G401.6 (cell line): Measurements from ENCODE around the gene TELO2.
"Not testable (repeated sequence)": the region's sequence is repeated elsewhere in the genome, so short reads cannot be mapped to it uniquely, and the experiment has no call there.

Experiments
- FAIRE-seq: peaks from 2 replicates; lab custom pipeline; 2012; peaks lifted over from hg19 to GRCh38; lab: Jason Lieb, UNC

TELO2 gene

DNA sequence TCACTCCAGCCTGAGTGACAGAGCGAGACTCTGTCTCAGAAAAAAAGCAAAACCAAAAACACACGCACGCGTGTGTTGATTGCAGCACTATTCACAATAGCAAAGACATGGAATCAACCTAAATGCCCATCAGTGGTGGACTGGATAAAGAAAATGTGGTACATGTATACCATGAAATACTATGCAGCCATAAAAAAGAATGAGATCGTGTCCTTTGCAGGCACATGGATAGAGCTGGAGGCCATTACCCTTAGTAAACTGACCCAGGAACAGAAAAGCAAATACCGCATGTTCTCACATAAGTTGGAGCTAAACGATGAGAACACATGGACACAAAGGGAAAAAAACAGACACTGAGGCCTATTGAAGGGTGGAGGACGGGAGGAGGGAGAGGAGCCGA, 14.2 kb upstream of the TELO2 start:
- not testable (repeated sequence) for FAIRE-seq

DNA sequence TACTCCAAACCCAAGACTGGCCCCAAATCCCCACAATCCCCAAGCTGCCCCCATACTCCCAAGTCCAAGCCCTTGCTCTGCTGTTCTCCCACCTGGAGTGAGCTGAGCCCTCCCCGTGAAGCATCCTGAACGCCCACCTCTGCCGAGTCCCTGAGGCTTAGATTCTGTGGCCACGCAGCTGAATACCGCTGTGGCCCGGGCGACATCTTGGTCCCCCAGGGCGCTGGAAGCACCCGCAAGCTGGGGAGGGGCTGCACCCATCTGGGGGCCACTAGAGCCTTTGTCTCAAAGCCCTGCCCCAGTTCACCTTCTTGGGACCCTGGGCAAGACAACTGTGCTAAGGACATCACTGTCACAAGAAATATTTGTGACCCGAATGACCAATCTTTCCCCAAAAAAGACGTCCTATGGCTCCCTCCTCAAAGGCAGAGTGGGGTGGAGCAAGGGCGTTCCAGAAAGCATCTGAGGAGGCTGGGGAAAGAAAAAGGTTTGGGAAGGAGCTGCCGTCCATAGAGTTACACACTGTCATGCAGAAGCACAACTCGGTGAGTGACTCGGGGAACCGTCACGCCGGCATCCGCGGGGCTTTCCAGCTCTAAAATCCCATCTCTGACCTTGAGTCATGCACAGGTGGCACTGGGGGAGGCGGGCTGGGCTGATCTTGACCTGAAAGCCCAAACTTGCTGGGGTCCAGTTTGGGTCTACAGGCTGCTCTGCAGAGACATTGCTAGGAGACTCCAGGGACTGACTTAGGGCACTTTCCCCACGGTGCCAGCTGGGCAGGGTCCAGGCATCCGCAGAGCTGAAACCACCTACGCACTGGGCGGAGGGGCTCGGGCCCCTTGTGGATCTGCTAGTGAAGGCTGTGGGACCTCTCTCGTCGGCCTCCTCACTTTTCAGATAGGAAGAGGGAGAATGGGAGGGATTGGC, 11.0 kb upstream of the TELO2 start:
- no peak for FAIRE-seq

DNA sequence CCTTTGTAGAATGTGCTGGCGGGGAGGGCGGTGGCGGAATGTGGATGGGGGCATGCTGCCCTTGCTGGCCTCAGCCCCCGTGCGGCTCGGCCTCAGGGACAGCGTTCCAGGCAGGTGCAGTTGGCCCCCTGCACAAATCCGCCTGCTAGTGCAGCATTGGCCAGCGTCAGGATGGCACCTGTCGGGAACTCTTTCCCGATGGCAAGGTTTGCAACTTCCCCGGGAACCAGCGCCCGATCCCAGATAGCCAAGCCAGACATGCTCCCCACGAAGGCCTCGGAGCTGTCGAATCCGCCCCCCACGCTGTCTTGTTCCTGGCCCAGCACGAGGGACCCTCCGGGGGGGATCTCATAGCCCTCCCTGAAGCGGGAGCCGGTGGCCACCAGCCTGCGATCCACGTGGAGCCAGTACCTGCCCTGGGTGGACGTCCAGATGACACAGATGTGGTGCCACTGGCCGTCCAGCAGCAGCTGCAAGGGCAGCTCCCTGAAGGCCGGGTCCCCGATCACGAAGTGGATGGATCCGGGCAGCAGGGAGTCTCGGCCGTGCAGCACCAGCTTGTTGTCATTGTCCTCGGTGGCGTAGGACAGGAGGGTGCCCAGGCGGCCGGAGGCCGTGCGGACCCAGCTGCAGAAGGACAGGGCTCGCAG, 7.2 kb upstream of the TELO2 start:
- no peak for FAIRE-seq

DNA sequence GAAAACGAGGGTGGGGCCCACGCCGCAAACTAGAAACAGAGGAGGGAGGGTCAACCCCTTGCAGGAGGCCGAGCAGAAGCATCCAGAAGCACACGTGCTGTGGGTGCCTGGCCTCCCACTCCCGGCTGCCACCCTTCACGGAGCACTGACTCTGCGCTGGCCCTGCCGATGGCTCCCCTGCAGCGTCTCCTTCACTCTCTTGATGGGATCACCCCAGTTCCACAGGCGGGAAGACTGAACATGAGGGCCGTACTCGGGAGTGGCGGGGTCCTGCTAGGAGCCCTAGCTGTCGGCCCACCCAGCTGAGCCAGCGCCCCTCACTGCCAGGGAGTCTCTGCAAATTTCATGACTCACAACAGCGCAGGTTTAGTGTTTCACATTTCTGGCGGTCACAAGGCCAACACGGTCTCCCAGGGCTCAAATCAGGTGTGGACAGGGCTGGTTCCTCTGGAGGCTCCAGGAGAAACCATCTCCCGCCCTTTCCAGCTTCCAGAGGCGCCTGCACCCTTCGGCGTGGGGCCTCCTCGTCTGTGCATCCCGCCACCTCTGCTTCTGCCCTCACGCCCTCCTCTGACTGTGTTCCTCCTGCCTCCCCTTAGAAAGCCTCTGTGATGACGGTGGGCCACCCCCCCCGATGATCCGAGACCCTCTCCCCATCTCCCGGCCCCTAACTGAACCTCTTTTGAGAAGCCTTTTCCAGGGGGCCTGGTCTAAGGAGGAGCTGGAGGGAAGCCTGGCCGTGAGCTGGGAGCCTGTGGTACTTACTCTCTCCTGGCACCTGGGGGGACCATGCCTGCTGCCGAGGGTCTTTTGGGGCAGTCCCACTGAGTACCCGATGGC, 6.4 kb upstream of the TELO2 start:
- FAIRE-seq: no peak

DNA sequence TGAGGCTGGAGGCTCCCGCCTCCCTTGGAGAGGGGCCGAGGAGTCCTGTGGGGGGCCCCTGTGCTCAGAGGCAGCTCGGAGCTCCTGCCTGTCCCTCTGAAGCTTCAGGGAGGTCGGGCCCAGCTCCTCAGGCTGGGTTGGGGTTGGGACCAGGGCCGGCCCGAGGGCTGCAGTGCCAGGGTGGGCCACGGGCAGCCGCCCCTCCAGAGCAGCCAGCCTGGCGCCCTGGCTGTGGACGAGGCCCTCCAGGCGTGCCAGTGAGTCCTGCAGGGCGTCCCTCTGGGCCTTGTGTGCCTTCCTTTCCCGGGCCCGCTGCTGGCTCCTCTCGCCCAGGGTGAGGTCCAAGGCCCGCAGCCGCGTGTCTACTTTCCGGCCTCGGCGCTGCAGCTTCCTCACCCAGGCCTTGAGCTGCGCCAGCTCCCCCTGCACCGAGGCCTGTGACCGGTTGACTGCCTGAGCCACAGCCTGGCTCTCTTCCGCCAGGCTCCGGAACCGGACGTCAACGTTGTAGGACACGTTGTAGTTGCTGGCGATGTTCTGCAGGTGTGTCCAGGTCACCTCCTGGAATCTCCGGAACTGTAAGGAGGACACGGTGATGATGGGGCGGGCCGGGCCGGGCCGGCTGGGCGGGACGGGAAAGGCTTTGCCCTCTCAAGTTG, 5.6 kb upstream of the TELO2 start:
- no peak for FAIRE-seq

DNA sequence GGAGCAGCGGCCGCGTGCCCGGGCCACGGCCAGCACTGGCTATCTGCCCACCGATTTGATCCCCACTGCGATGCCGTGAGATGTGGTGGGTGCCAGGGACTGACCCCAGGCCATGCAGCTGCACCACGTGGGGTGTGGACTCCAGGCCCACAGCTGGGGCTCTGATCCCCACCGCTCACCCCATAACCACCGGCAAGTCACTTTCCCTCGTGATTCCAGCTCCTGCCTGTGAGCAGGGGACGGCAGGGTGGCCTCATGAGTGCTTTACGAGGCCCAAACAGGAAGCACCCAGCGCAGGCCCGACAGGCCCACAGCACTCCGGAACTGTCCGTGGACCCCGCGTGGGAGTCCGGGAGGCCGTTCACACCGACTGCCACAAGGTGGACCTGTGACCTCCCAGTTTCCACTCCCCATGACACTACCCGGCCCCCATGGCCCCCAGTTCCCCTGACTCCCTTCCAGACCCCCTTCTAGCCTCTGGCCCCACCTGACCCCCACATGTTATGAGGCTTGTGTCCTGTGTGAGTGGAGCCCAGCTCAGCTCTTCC, 5.0 kb upstream of the TELO2 start:
- no peak for FAIRE-seq

DNA sequence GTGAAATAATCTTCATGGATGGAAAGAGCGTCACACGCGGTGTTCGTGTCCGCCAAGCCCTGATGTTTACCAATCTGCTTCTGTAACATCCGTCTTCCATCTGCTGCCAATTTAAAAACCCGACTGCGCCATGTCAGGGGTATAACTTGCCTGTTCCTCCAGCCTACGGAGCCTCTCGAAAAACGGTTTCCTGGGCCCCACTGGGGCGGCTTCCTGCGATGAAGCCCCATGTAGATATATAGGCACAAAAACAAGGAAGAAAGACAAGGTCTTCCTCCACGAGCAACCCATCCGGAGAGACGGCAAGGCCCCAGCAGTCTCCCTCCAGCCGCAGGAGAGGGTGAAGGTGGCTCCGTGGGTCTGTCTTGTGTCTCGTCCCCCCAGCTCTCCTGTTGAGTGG, 4.5 kb upstream of the TELO2 start, which contains the start of gene PTX4:
Gene PTX4, minus strand, starts transcription at position 326 of the 400 bp plus-strand sequence. Its CDS starts 35 bp downstream, at position 291.
- FAIRE-seq: no peak

DNA sequence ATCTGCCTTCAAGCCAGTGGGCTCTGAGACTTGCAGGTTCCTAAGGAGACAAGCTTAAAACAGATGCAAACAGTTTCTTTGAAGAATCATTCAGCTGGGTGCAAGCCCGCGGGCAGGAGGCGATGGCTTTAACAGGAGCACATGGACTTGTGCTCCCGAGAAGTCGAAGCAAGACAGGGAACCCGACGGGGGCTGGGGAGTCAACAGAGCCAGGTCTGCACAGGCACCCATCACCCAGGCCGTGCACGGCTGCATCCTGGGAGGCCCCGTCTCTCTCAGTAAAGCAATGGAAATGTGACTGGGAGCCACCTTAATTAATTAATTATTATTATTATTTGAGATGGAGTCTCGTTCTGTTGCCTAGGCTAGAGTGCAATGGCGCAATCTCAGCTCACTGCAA, 4.1 kb upstream of the TELO2 start:
- FAIRE-seq: no peak

DNA sequence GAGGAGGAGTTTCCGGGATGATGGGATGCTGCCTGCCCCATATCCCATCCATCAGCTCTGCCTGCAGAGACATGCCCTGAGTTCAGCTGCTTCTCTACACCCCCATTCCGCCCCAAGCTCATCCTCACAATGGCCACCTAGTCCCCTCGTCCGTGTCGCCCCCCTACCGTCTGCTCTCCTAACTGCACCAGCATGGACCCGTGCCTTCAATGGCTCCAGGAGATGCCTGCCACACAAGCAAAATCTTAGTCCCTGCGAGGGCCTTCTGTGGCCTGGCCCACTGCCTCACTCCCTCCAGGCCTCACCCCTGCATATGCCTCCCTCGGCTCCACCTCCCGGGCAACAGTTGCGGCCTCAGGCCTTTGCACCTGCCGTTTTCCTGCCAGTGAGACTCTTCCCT, 1.8 kb upstream of the TELO2 start:
- no peak for FAIRE-seq

DNA sequence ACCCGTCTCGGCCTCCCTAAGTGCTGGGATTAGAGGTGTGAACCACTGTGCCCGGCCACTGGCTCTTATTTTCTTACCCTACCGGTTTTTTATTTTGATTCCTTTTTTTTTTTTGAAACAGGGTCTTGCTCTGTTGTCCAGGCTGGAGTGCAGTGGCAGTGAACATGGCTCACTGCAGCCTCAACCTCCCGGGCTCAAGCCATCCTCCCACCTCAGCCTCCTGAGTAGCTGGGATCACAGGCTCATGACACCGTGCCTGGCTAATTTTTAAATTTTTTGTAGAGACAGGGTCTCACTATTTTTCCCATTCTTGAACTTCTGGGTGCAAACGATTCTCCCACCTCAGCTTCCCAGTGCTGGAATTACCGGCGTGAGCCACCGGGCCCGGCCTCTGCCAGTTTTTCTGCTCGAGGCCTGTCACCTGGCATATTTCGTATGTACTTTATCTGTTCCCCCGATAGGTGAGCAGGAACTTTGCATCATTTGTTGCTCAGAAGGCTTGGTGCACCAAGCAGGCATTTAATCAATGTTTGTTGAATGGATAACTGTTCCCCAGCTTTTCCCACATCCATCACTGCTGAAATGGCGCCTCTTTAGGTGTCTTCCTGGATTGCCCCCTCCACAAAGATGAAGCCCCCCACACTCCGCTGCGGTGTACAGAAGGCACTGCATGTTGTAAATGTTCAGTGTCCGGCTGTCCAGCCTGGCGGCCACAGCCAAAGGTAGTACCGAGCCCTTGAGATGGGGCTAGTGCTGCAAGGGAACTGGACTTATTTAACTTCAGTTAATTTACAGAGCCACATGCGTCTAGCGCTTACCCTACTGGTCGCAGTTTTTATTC, 858 bp upstream of the TELO2 start:
- no peak for FAIRE-seq

DNA sequence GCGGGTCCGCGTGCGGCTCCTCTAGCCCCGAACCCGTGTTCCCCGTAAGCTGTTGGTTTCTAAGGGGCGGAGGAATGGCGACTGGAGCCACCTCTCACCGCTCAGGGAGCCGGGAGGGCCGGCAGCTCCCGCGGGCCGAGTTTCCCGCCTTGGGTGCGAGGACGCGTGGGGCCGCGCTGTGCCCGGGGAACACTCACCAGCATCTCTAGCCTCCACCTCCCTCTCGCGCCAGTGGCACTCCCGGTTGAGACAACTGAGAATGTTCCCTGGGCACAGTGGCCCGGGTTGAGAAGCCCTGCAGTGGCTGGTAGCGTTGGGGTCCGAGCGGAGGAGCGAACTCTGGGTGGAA, 560 bp downstream of the TELO2 start:
- no peak for FAIRE-seq

DNA sequence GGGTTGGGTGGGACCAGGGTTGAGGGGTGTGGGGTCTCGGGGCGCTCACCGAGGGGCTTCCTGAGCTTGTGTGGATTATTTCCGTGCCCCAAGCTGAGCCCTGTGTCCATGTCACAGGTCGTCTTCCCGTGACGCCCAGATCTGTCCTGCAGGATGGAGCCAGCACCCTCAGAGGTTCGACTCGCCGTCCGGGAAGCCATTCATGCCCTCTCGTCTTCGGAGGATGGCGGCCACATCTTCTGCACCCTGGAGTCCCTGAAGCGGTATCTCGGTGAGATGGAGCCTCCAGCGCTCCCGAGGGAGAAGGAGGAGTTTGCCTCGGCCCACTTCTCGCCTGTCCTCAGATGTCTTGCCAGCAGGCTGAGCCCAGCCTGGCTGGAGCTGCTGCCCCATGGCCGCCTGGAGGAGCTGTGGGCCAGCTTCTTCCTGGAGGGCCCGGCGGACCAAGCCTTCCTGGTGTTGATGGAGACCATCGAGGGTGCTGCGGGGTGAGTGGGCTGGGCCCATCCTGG, 1.0 kb downstream of the TELO2 start:
- FAIRE-seq: no peak

DNA sequence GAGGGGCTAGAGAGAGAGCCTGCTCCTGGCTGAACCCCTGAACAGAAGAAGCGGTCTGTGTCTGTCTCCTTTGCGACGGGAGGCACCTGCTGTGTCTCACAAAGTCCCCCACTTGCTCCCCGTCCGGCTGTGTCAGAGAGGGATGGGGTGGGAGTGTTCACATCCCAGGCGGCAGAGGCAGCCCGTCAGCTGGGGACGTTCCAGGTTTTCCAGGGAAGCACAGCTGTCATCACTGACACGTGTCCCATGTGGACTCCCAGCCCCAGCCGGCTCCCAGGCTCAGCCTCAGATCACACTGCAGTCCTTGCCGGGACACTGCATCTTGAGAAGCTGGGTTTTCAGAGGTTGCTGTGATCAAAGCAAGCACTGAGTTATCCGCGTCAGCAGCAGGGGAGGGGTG, 1.6 kb downstream of the TELO2 start:
- FAIRE-seq: no peak

DNA sequence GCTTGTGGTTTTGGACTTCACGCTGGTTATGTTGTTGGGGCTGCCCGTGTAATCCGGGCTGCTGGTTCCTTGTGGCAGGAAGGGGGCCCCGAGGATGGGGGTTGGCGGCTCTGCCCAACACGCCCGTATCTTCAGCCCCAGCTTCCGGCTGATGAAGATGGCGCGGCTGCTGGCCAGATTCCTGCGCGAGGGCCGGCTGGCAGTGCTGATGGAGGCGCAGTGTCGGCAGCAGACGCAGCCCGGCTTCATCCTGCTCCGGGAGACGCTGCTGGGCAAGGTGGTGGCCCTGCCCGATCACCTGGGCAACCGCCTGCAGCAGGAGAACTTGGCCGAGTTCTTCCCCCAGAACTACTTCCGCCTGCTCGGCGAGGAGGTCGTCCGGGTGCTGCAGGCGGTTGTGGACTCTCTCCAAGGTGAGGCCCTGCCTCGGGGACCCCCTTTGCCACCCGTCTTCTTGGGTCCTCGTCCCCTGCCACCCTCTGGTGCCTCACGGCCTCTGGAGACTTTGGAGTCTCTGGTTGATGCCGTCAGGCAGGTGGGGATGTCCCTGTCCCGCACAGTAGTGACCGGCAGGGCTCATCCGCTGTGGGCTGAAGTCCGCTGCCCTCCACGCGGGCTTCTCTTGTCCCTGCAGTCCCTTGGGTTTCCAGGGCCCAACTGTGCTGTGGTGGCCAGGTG, 2.2 kb downstream of the TELO2 start:
- no peak for FAIRE-seq

DNA sequence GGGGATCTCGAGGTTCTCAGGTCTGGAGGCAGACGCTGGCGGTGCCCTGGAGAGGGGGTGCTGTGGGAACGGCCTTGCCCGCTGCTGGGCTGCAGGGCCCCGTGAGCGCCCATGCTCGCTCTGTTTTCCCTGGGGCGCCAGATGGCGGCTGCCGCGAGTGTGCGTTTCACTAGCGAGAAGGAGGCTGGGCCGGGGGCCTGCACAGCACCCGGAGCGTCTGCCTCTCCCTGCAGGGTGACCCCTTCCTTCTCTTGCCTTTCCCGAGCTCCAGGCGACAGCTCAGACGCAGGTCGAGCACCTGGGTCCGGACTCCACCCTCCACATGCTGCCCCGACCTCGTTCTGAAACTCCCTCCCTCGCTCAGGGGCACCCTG, 2.7 kb downstream of the TELO2 start:
- no peak for FAIRE-seq

DNA sequence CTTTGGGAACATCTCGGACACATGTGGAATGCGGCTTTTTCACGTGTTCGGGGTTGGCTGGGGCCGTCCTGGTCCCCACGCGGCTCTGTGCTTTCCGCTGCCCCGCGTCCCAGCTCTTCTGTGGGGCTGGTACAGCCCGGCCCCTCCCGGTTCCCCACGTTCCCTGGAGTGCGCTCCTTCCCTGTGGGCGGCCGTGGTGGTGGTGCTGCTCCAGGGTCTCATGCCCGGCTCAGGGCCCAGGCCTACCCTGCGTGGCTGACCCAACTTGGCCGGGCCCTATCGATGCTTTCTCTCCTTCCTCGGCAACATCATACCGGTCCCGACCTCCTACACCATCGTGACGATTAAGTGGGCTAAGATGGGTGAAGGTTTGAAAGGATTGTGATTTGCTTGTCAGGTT, 3.3 kb downstream of the TELO2 start:
- FAIRE-seq: no peak

DNA sequence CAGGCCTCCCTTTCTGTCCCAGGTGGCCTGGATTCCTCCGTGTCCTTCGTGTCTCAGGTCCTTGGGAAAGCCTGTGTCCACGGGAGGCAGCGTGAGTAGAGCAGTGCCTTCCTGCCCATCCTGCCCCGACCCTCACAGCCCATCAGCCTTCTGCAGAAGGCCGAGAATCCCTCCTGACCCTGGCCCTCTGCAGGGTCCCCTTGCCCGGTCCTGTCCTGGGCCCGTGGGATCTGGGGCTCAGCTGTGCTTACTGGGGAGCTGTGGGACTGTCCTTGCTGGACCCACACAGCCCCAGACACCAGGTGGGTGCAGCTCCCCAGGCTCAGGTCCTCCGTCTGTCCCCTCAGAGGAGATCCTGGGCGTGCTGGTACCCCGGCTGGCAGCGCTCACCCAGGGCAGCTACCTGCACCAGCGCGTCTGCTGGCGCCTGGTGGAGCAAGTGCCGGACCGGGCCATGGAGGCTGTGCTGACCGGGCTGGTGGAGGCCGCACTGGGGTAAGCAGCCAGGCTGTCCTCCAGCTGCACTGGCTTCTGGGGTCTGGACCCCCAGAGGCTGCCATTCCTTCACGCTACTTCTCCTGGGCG, 3.9 kb downstream of the TELO2 start:
- no peak for FAIRE-seq

DNA sequence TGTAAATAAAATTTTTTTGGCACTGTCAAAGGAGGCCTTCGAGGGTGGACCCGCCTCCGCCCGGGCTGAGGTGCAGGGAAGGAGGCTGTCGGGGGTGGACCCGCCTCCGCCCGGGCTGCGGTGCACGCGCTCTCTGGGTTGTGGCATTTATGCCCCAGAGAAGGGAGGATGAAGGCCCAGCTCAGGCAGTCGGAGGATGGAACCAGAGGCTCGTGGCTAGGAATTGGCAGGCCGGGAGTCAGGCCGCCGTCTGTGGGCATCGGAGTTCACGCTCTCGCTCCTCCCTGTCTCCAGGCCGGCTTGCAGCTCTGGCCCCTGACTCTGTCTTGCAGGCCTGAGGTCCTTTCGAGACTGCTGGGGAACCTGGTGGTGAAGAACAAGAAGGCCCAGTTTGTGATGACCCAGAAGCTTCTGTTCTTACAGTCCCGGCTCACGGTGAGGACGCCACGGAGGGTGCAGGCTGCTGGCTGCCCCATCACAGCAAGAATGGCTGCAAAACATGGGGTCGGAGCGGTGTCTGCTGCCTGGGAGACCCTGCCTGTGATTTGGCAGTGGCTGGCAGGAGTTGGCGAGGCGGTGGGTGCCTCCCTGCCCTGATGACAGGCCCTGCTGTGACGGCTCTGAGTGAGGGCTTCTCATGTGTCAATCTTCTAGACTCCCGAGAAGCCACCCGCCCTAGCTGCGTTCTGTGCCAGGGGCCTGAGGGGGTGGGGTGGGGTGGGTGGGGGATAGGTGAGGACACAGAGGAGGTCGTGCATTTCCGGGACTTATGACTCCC, 5.9 kb downstream of the TELO2 start:
- no peak for FAIRE-seq
